HFF-Myc (cell line): ENCODE measurements around the gene UXS1.

Experiments used
- DNase-seq: peaks from one replicate; pipeline ENCODE4 v3.0.0-alpha.2; 2011; ENCODE audit warnings: low read depth; ENCODE audit errors: extremely low read depth
- H3K4me3 ChIP-seq: replicated peaks from 2 replicates; pipeline ENCODE4 v1.5.1; 2011; ENCODE audit warnings: low read depth, mild to moderate bottlenecking, control low read depth, low read length
- CTCF ChIP-seq: IDR thresholded peaks from 2 replicates; pipeline ENCODE4 v1.5.1; 2012; ENCODE audit warnings: mild to moderate bottlenecking, low read depth, low read length, control low read depth; ENCODE audit errors: missing control alignments

UXS1 gene

GRCh38 chr2:106073678-106074406 is 120.3 kb downstream of the UXS1 start:
- no peak for DNase-seq

GRCh38 chr2:106070181-106070580 is 123.9 kb downstream of the UXS1 start:
- no peak overlapping the region for H3K4me3 ChIP-seq
- TF ChIP-seq CTCF = no peak
- DNase-seq = no peak

More at GRCh38 chr2:106073678-106074406, 120.3 kb downstream of the UXS1 start:
- TF ChIP-seq CTCF = no peak
- H3K4me3 ChIP-seq = no peak overlapping the region

GRCh38 chr2:106068451-106068850 is 125.7 kb downstream of the UXS1 start:
- no peak for TF ChIP-seq CTCF
- H3K4me3 ChIP-seq = no peak overlapping the region
- no peak for DNase-seq

- H3K4me3 ChIP-seq = no peak overlapping the region
- DNase-seq = no peak
- no peak for TF ChIP-seq CTCF
Observed at GRCh38 chr2:106065983-106066820, 127.9 kb downstream of the UXS1 start.

- no peak for DNase-seq
- H3K4me3 ChIP-seq = peak overlapping the region; percentile 7; the same call in 1 of the 2 replicates
- no peak for TF ChIP-seq CTCF
Observed at GRCh38 chr2:106065268-106065982, 128.7 kb downstream of the UXS1 start.

- DNase-seq = no peak
- no peak overlapping the region for H3K4me3 ChIP-seq
- no peak for TF ChIP-seq CTCF
Observed at GRCh38 chr2:106063181-106063580, 130.9 kb downstream of the UXS1 start.
